ENCODE measurements around the gene LDB2. TPM values are rescaled to one million over a fixed set of nuclear protein-coding genes. Genes with fewer than 3 reads are reported as not detected.
"Not testable (repeated sequence)": the region's sequence is repeated elsewhere in the genome, so short reads cannot be mapped to it uniquely, and the experiment has no call there.

LDB2 gene
- total RNA-seq, 4 donors from 2014 or later: 16.2 to 31.7 (median 22.4) TPM

DNA sequence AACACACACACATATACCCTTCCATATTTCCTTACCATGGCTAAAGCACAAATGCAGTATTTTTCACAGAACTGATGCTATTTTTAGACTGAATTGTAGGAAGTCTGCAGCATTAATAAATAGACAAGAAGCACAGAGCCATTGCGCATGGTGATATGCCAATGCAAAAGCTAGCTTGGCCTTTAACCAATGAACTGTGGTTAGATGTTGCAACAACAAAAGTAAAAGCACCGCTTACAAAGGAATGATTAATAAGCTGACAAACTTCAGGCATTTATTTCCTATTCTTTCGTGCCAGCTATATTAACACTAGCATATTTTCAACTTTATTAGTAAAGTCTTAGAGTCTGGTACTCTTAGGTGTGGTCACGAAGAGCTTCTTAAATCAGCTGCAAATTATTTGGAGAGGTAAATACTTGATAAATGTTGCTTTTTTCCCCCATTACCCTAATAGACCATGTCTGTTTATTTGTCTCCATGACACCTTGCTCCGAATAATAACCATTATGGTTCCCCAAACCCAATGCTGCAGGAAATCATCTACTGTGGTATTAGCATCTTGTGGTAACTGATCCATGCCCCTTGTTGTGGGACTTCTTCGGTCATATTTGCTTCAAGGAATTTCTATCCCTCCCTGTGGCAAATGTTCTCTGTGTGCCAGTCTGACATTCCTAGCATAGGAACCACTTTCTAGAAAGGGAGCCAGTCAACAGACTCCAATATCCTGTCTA, 366.0 kb downstream of the LDB2 start:
- no peaks in the 10 kb centered on the region for H3K36me3 ChIP-seq
- no peaks in the 10 kb centered on the region for H3K27me3 ChIP-seq
- 25% methylated on average over 6 of the region's 6 CpGs for WGBS
- TF ChIP-seq CTCF (IDR thresholded peaks at IDR 0.05) (no peak), EP300 (IDR thresholded peaks at IDR 0.05) (no peak)
- intact Hi-C loops (cut with DNase I): no loop called here
- H3K27ac ChIP-seq (replicated peaks in 1 of 4): no peak overlapping the region
- no peak overlapping the region for H3K4me3 ChIP-seq
- peaks cover 18 to 31% (median 24%) of the 10 kb centered on the region in 4 donors for H3K4me1 ChIP-seq
- DNase-seq (ENCODE audit: extremely low spot score): no peak
- H3K9me3 ChIP-seq: no peaks in the 10 kb centered on the region

GRCh38 chr4:16530688-16531635, 367.5 kb downstream of the LDB2 start:
- no peak for DNase-seq (ENCODE audit: extremely low spot score)
- Histone ChIP-seq H3K36me3 (no peaks in the 10 kb centered on the region), H3K9me3 (no peaks in the 10 kb centered on the region), H3K4me1 (peaks cover 18 to 31% (median 24%) of the 10 kb centered on the region in 4 donors), H3K27ac (replicated peaks in 1 of 4) (no peak overlapping the region), H3K4me3 (no peak overlapping the region), H3K27me3 (no peaks in the 10 kb centered on the region)
- 70% methylated on average over 3 of the region's 3 CpGs for WGBS
- intact Hi-C loops (cut with DNase I): no loop called here
- TF ChIP-seq POLR2A (IDR thresholded peaks at IDR 0.05; ENCODE audit: low read depth) (no peak), EP300 (IDR thresholded peaks at IDR 0.05) (no peak), POLR2AphosphoS5 (IDR thresholded peaks at IDR 0.05) (no peak), CTCF (IDR thresholded peaks at IDR 0.05) (no peak)

DNA sequence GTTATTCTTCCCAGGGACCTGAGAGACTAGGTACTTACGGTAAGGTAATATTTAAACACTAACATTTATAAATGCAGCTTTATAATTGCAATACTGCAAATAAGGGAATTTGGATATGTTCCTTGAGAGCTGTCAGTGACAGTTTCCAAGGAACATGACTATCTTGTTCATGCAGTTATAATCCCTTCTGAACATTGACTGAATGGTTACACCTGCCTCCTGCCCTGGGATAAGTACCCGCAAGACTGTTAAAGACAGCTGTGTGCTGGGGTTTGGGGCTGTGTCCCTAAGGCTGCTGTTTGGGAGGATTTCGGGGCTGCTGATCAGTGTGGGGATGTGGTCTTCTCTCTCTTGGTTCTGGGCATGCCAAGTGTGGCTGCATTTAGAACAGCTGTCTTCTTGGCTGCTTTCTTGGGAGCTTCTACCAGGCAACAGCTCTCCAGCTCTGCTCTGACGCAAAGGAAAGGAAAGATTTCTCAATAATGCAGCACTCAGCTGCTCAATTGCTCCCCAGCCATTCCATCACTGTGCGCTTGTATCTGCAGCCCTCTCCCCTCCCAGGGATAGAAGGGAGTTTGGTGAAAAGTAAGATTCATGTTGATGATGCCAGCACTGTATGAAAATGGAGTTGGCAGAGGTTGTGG, 373.4 kb downstream of the LDB2 start:
- intact Hi-C loops (cut with DNase I): loop anchor here (10.0 kb wide), 1 partner anchor 800 kb away; no protein-coding TSS in a partner anchor
- H3K4me3 ChIP-seq: no peak overlapping the region
- H3K4me1 ChIP-seq: peaks cover 0 to 7% (median 2%) of the 10 kb centered on the region in 4 donors
- WGBS: 79% methylated on average over 4 of the region's 5 CpGs
- no peaks in the 10 kb centered on the region for H3K27me3 ChIP-seq
- H3K27ac ChIP-seq (replicated peaks in 1 of 4): no peak overlapping the region
- H3K36me3 ChIP-seq: no peaks in the 10 kb centered on the region
- no peak for DNase-seq (ENCODE audit: extremely low spot score)
- TF ChIP-seq POLR2AphosphoS5 (IDR thresholded peaks at IDR 0.05) (no peak), CTCF (IDR thresholded peaks at IDR 0.05) (no peak), EP300 (IDR thresholded peaks at IDR 0.05) (no peak), POLR2A (IDR thresholded peaks at IDR 0.05; ENCODE audit: low read depth) (no peak)
- H3K9me3 ChIP-seq: no peaks in the 10 kb centered on the region

- Histone ChIP-seq H3K27ac (replicated peaks in 1 of 4) (no peak overlapping the region), H3K4me1 (peaks cover 0 to 7% (median 2%) of the 10 kb centered on the region in 4 donors), H3K4me3 (no peak overlapping the region), H3K9me3 (no peaks in the 10 kb centered on the region), H3K36me3 (no peaks in the 10 kb centered on the region), H3K27me3 (no peaks in the 10 kb centered on the region)
- intact Hi-C loops (cut with DNase I): loop anchor here (10.0 kb wide), 1 partner anchor 800 kb away; no protein-coding TSS in a partner anchor
- TF ChIP-seq EP300 (IDR thresholded peaks at IDR 0.05): no peak
- no peak for TF ChIP-seq CTCF (IDR thresholded peaks at IDR 0.05)
- TF ChIP-seq POLR2AphosphoS5 (IDR thresholded peaks at IDR 0.05): no peak
- no peak for TF ChIP-seq POLR2A (IDR thresholded peaks at IDR 0.05; ENCODE audit: low read depth)
- 71% methylated on average over 5 of the region's 5 CpGs for WGBS
- DNase-seq (ENCODE audit: extremely low spot score): no peak
These were observed 374.0 kb downstream of the LDB2 start for GRCh38 chr4:16524406-16524805.

- intact Hi-C loops (cut with DNase I): loop anchor here (10.0 kb wide), 1 partner anchor 801 kb away; no protein-coding TSS in a partner anchor
- not testable (repeated sequence) for H3K9me3 ChIP-seq; DNase-seq (ENCODE audit: extremely low spot score); H3K36me3 ChIP-seq; H3K4me1 ChIP-seq; H3K4me3 ChIP-seq; H3K27me3 ChIP-seq; H3K27ac ChIP-seq (replicated peaks in 1 of 4)
- WGBS: 96% methylated on average over 6 of the region's 6 CpGs
These were observed 374.9 kb downstream of the LDB2 start for GRCh38 chr4:16523526-16523925.
